Activated CD4-positive, alpha-beta memory T cell treated with anti-CD3 and anti-CD28 coated beads, Interleukin-2, amount 10 ng/mL, durations not matched to agents 7 days and 5 days (primary cell): Measurements from ENCODE around the gene VPS25. TPM values are rescaled to one million over a fixed set of nuclear protein-coding genes. Genes with fewer than 3 reads are reported as not detected.
"Not testable (repeated sequence)": the region's sequence is repeated elsewhere in the genome, so short reads cannot be mapped to it uniquely, and the experiment has no call there.

Experiments used
- CTCF ChIA-PET: fragments of 350-600 bp; sonication (Branson Sonifier 250); formaldehyde crosslinking; loops from one replicate; lab custom pipeline; 2021; ENCODE audit warnings: antibody characterized with exemption, inconsistent platforms; lab: Charles Lee
- POLR2A ChIA-PET: fragments of 350-600 bp; sonication (Branson Sonifier 250); formaldehyde crosslinking; loops from one replicate; lab custom pipeline; 2021; ENCODE audit warnings: antibody characterized with exemption; lab: Charles Lee
- DNase-seq: peaks from one replicate; pipeline ENCODE4 v3.0.0-alpha.2; 2020
- H3K27ac Mint-ChIP-seq: one replicate; pipeline ENCODE4 v1.8.0; 2021; ENCODE audit warnings: mild to moderate bottlenecking, mixed read lengths
- H3K27me3 Mint-ChIP-seq: one replicate; pipeline ENCODE4 v1.8.0; 2021; ENCODE audit warnings: mixed read lengths
- H3K36me3 Mint-ChIP-seq: one replicate; pipeline ENCODE4 v1.8.0; 2021; ENCODE audit warnings: low read depth, mixed read lengths
- H3K4me1 Mint-ChIP-seq: one replicate; pipeline ENCODE4 v1.8.0; 2021; ENCODE audit warnings: mixed read lengths
- H3K4me3 Mint-ChIP-seq: one replicate; pipeline ENCODE4 v1.8.0; 2021; ENCODE audit warnings: mild to moderate bottlenecking, mixed read lengths
- H3K9me3 Mint-ChIP-seq: one replicate; pipeline ENCODE4 v1.8.0; 2021; ENCODE audit warnings: mixed read lengths
- total RNA-seq, 2 experiments: library from RNA; stranded (reverse); gene quantifications; one replicate each; pipeline ENCODE4 v1.2.3, GENCODE V29; 2021

VPS25 gene
- total RNA-seq: 10 to 100 TPM; 52.8 to 53.0 TPM

- Mint-ChIP-seq H3K9me3 (no peaks in the 10 kb centered on the region), H3K36me3 (peaks cover 36% of the 10 kb centered on the region), H3K27me3 (peaks cover 2% of the 10 kb centered on the region), H3K4me3 (peak within 1 kb of the TSS; percentile 99), H3K27ac (peak within 1 kb of the TSS; percentile 89), H3K4me1 (peaks cover 38% of the 10 kb centered on the region)
- POLR2A ChIA-PET: interaction anchor here (0.7 to 3.9 kb wide), 29 partner anchors 8 to 251 kb away, joined by 3 to 30 read pairs (median 5); partner anchors contain the start of genes BECN1, COA3, PSMC3IP and PSME3
- CTCF ChIA-PET: interaction anchor here (1.0 to 4.4 kb wide), 13 partner anchors 10 to 195 kb away, joined by 3 to 37 read pairs (median 4); partner anchors contain the start of genes BECN1, CNTD1, COA3 and PSMC3IP
- peak; percentile 79 for DNase-seq
These were observed at the start of gene VPS25 for GRCh38 chr17:42773290-42774035. Gene VPS25, plus strand, starts transcription at chr17:42773449. Its CDS starts 27 bp downstream, at chr17:42773476.

DNA sequence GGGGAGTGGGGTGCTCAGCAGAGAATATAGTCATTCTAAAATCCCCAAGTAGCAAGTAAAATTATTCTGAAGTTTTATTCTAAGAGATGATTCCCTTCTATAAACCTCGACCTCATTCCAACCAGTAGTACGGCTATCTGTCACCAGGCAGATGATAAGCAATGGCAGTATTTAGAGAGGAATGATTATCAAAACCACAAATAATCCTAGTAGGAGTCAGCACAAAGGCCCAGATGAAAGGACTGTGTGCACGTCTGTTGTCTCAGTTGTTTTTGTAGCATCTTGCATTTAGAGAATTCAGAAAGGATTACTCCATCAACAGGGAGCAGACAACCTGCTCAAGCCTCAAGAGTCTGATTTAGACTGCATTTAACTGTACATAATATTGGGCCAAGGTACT is 49.6 kb upstream of the VPS25 start:
- POLR2A ChIA-PET: no interaction called here
- DNase-seq: no peak
- Mint-ChIP-seq H3K4me3 (no peak overlapping the region), H3K4me1 (peaks cover 2% of the 10 kb centered on the region), H3K9me3 (no peaks in the 10 kb centered on the region), H3K36me3 (peaks cover 48% of the 10 kb centered on the region), H3K27me3 (no peaks in the 10 kb centered on the region), H3K27ac (no peak overlapping the region)
- CTCF ChIA-PET: no interaction called here

DNA sequence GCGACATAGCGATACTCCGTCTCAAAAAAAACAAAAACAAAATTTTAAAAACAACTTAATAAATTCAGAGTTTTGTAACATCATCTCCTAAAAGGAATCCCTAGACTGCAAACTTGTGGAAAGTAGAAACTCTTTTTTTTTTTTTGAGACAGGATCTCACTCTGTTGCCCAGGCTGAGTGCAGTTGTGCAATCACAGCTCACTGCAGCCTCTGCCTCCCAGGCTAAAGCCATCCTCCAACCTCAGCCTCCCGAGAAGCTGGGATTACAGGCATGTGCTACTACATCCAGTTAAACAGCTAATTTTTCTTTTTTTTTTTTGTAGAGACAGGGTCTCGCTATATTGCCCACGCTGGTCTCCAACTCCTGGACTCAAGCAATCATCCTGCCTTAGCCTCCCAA is 48.1 kb upstream of the VPS25 start:
- POLR2A ChIA-PET: no interaction called here
- DNase-seq: no peak
- H3K4me1 Mint-ChIP-seq: peaks cover 2% of the 10 kb centered on the region
- peaks cover 41% of the 10 kb centered on the region for H3K36me3 Mint-ChIP-seq
- no peak overlapping the region for H3K27ac Mint-ChIP-seq
- no peak overlapping the region for H3K4me3 Mint-ChIP-seq
- H3K9me3 Mint-ChIP-seq: no peaks in the 10 kb centered on the region
- no peaks in the 10 kb centered on the region for H3K27me3 Mint-ChIP-seq
- CTCF ChIA-PET: interaction anchor here (1.1 to 2.9 kb wide), 3 partner anchors 10 to 147 kb away, joined by 3 to 16 read pairs (median 4); no protein-coding TSS in a partner anchor

- Mint-ChIP-seq H3K27ac (no peak overlapping the region), H3K36me3 (peaks cover 3% of the 10 kb centered on the region), H3K27me3 (no peaks in the 10 kb centered on the region), H3K4me3 (no peak overlapping the region), H3K4me1 (peaks cover 17% of the 10 kb centered on the region), H3K9me3 (no peaks in the 10 kb centered on the region)
- ChIA-PET POLR2A (no interaction called here), CTCF (no interaction called here)
- DNase-seq: no peak
These were observed 32.5 kb upstream of the VPS25 start for GRCh38 chr17:42740699-42741098.

DNA sequence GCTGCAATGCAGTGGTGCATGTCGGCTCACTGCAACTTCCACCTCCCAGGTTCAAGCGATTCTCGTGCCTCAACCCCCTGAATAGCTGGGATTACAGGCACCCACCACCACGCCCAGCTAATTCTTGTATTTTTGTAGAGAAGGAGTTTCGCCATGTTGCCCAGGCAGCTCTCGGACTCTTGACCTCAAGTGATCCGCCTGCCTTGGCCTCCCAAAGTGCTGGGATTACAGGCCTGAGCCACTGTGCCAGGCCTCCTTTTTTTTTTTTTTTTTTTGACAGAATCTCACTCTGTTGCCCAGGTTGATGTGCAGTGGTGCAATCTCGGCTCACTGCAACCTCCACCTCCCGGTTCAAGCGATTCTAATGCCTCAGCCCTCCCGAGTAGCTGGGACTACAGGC is 30.3 kb upstream of the VPS25 start:
- DNase-seq, H3K4me3 Mint-ChIP-seq, H3K9me3 Mint-ChIP-seq, H3K36me3 Mint-ChIP-seq, H3K27ac Mint-ChIP-seq: not testable (repeated sequence)
- CTCF ChIA-PET: interaction anchor here (0.8 to 1.5 kb wide), 2 partner anchors 21 to 71 kb away, joined by 3 to 4 read pairs; no protein-coding TSS in a partner anchor
- POLR2A ChIA-PET: interaction anchor here (1.2 to 1.6 kb wide), 3 partner anchors 9 to 255 kb away, joined by 3 to 7 read pairs (median 3); partner anchors contain the start of gene RPL27
- Mint-ChIP-seq H3K27me3 (peaks cover 15% of the 10 kb centered on the region), H3K4me1 (peaks cover 17% of the 10 kb centered on the region)

- ChIA-PET POLR2A (interaction anchor here (1.0 to 1.6 kb wide), 8 partner anchors 8 to 254 kb away, joined by 3 to 7 read pairs (median 3); partner anchors contain the start of genes RAMP2 and RPL27), CTCF (interaction anchor here (0.6 to 1.5 kb wide), 3 partner anchors 20 to 1768 kb away, joined by 3 to 4 read pairs (median 3); no protein-coding TSS in a partner anchor)
- H3K4me1 Mint-ChIP-seq: peaks cover 17% of the 10 kb centered on the region
- H3K36me3 Mint-ChIP-seq: peaks cover 3% of the 10 kb centered on the region
- H3K27me3 Mint-ChIP-seq: peaks cover 22% of the 10 kb centered on the region
- no peak for DNase-seq
- no peaks in the 10 kb centered on the region for H3K9me3 Mint-ChIP-seq
- H3K27ac Mint-ChIP-seq: peak overlapping the region; percentile 88
- peak overlapping the region; percentile 98 for H3K4me3 Mint-ChIP-seq
These were observed 29.5 kb upstream of the VPS25 start for GRCh38 chr17:42743595-42744282.

GRCh38 chr17:42744283-42744805 is 28.9 kb upstream of the VPS25 start:
- ChIA-PET CTCF (interaction anchor here (0.6 kb wide), 1 partner anchor 1767 kb away, joined by 3 read pairs; no protein-coding TSS in a partner anchor), POLR2A (interaction anchor here (1.0 to 1.6 kb wide), 8 partner anchors 9 to 254 kb away, joined by 3 to 7 read pairs (median 3); partner anchors contain the start of genes RAMP2 and RPL27)
- H3K4me1 Mint-ChIP-seq: peaks cover 17% of the 10 kb centered on the region
- H3K4me3 Mint-ChIP-seq: peak overlapping the region; percentile 98
- H3K27me3 Mint-ChIP-seq: peaks cover 28% of the 10 kb centered on the region
- peaks cover 3% of the 10 kb centered on the region for H3K36me3 Mint-ChIP-seq
- peak; percentile 52 for DNase-seq
- peak overlapping the region; percentile 88 for H3K27ac Mint-ChIP-seq
- H3K9me3 Mint-ChIP-seq: no peaks in the 10 kb centered on the region

DNA sequence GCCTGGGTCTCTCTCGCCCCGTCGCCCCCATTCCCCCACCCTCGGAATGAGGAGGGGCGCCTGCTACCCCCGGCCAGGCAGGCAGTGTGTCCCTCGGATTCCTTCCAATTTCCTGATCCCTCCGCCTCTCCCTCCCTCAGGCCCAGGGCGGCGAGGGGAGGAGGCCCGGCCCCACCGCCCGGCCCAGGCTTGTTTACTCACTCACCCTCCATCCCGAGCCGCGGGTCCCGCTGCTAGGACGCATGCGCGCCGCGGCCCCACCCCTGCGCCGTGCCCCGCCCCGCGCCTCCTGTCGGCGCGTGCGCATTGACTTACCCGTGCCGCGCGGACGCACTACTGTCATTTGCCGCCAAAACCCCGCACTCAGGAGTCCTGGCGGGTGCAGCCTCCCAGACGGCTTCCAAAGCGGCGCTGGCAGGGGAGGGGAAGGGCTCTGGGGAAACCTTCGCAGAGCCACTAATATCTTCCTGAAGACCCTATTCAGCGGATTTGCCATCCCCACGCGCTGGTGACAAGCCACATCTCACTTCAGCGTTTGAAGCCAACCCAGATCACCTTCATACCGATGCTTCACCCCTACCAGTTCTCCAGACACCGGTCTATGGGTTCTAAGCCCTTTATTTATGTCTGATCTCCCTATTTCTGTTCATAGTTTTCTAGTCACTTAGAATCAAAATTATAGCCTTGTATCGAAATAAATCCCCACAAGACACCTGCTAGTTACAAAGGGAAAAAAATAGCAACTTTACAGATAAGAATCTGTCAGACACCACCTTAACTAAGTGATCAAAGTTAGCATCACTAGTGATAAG is 28.2 kb upstream of the VPS25 start, which contains the start of gene EZH1:
EZH1 (minus strand) TSS at position 235 of the 812 bp plus-strand sequence. CDS start 16,099 bp downstream, outside the sequence.
- CTCF ChIA-PET: no interaction called here
- peaks cover 30% of the 10 kb centered on the region for H3K27me3 Mint-ChIP-seq

DNA sequence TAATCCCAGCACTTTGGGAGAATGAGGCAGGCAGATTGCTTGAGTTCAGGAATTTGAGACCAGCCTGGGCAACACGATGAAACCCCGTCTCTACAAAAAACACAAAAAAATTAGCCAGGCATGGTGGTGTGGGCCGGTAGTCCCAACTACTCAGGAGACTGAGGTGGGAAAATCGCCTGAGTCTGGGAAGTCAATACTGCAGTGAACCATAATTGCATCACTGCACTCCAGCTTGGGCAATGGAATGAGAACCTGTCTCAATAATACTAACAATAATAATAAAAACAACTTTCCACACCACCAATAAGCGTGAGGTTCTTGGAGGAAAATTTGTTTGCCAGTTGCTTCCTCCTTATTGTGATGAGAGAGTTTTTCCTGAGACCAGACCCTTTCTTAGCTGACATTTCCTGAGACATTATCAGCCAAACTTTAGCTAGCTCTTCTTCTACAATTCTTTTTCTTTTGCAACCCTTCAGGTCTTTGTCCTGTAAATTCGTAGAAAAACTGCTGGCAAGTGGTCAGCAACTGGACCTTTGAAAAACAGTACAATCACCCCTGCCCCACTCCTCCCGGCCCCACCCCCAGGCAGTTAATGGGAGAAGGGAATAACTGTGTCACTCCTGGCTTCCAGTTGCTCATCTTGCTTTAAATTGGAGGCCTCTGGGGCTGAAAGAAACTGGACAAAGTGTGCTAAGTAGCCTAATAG is 24.9 kb upstream of the VPS25 start:
- H3K9me3 Mint-ChIP-seq: no peaks in the 10 kb centered on the region
- peaks cover 15% of the 10 kb centered on the region for H3K4me1 Mint-ChIP-seq
- peaks cover 46% of the 10 kb centered on the region for H3K27me3 Mint-ChIP-seq
- no peak overlapping the region for H3K27ac Mint-ChIP-seq
- POLR2A ChIA-PET: no interaction called here
- CTCF ChIA-PET: interaction anchor here (1.7 kb wide), 1 partner anchor 15 kb away, joined by 5 read pairs; no protein-coding TSS in a partner anchor
- no peak overlapping the region for H3K4me3 Mint-ChIP-seq
- DNase-seq: no peak
- peaks cover 3% of the 10 kb centered on the region for H3K36me3 Mint-ChIP-seq

More for the DNA sequence above, 28.2 kb upstream of the VPS25 start, which contains the start of gene EZH1:
- Mint-ChIP-seq H3K9me3 (no peaks in the 10 kb centered on the region), H3K4me1 (peaks cover 17% of the 10 kb centered on the region), H3K36me3 (peaks cover 3% of the 10 kb centered on the region), H3K4me3 (peak within 1 kb of the TSS; percentile 98), H3K27ac (peak within 1 kb of the TSS; percentile 88)
- POLR2A ChIA-PET: no interaction called here
- peak; percentile 93 for DNase-seq

DNA sequence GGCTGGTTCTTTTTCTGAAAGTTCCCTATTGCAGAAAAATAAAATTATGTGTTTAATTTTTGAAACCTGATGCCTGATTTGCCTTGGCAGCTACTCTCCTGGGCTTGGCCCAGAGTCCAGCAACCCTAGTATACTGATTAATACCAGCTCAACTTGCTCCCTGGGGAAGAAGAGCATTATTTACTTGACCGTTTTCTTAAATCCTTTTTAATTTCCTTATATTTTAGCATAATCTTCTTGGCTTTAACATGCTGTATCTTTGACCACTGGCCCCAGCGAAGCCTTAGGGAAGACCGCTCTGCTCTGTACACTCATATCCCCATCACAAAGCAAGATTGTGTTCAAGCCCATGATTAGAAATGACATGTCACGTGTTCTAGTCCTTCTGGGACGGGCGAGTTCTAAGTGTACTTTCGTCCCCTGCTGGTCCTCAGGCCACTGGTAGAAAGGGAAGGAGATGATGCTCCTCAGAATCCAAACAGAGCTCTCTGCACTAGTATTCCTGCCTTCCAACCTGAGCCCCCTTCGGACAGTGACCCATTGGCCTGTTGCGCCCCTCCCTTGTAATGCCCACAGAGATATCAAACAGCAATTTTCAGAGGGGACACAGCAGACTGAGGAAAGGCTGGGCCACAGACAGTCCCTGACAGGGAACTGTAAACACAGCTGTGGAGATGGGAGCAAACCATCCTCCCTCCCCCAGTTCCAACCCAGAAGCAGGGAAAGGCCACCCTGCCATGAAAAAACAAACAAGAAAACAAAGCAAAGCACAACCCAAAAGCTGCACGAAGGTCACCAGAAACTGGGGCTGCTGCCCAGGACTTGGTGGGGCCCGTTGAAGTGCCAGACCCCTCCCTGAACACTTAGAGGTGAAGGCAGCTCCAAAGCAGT is 24.1 kb upstream of the VPS25 start:
- peaks cover 51% of the 10 kb centered on the region for H3K27me3 Mint-ChIP-seq
- POLR2A ChIA-PET: interaction anchor here (0.9 to 1.6 kb wide), 2 partner anchors 11 to 13 kb away, joined by 3 to 4 read pairs; no protein-coding TSS in a partner anchor
- peaks cover 3% of the 10 kb centered on the region for H3K36me3 Mint-ChIP-seq
- CTCF ChIA-PET: interaction anchor here (0.8 to 1.7 kb wide), 2 partner anchors 14 to 17 kb away, joined by 3 to 5 read pairs; no protein-coding TSS in a partner anchor
- no peak for DNase-seq
- no peak overlapping the region for H3K4me3 Mint-ChIP-seq
- H3K4me1 Mint-ChIP-seq: peaks cover 9% of the 10 kb centered on the region
- no peaks in the 10 kb centered on the region for H3K9me3 Mint-ChIP-seq
- no peak overlapping the region for H3K27ac Mint-ChIP-seq
